Measurements from ENCODE around the gene ELFN2.
"Not testable (repeated sequence)": the region's sequence is repeated elsewhere in the genome, so short reads cannot be mapped to it uniquely, and the experiment has no call there.

The ELFN2 gene

DNA sequence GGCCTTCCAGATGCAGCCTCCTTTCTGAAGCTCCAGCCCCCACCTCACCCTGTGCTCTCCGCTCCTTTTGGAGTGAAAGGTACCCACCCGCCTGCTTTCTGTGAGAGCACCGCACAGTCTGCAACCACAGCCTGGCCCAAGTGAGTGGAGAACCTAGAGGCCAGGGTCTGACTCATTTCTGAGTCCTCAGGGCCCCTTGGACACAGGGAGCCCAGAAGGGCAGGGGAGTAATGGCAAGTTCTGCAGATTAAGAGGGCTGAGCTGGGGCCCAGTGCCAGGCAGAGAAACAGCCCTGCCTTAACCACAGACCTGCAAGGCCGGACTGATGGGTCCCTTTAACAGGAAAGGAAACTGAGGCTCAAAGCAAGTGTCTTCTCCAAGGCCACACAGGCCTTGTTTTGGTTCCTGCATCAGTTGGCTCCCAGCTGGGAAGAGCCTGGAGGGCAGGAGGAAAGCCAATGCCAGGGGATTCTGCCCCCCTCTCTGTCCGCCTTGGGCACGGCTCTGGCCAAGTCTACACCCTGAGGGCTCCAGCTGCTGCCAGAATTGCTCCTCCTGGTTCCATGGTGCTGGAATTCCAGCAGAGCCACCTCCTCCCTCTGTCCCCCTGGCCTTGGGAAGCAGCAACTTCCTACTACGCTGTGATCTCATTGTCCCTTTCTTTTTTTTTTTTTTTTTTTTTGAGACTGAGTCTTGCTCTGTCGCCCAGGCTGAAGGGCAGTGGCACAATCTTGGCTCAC is 89.9 kb downstream of the ELFN2 start:
- no peak for DNase-seq (ENCODE audit: low read depth in 2 of 3, low spot score in 2 of 3)

GRCh38 chr22:37336579-37336978 is 90.7 kb downstream of the ELFN2 start:
- no peak for DNase-seq (ENCODE audit: low read depth in 2 of 3, low spot score in 2 of 3)

DNA sequence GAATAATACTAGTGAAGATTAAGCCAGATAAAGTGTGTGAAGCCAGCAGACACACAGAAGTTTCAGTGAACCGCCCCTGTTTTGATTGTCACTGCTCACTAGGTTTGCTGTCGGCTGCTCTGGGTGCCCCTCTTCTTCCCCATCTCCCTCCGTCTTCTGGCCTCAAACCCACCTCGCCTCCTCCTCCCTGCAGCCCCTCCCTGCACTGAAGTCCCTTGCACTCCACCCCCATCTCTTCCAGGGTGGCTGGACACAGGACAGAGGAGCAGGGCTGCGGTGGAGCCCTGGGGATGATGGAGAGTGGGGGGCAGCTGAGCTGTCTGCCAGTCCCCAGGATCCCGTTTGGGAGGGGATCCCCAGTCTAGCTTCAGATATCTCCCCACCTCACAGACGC is 91.5 kb downstream of the ELFN2 start:
- no peak for DNase-seq (ENCODE audit: low read depth in 2 of 3, low spot score in 2 of 3)

GRCh38 chr22:37334859-37335805 is 92.1 kb downstream of the ELFN2 start:
- no peak for DNase-seq (ENCODE audit: low read depth in 2 of 3, low spot score in 2 of 3)

DNA sequence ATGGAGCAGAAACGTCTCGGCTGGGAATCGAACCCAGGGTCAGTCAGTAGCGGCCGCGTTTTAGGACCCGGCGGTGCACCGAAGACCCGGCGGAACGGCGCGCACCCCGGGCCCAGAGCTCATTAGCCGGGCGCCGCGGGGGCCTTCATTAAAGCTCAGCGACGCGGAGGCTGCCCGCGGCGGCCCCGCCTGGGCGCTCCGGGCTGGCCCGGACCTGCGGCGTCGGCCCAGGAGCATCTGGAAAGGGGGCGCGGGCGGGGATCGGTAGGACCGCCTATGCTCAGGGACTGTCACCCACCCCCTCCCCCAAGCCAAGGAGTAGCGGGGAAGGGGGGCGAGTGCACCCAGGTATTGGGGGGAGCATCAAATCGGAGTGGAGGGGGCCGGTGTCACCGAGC is 92.8 kb downstream of the ELFN2 start:
- no peak for DNase-seq (ENCODE audit: low read depth in 2 of 3, low spot score in 2 of 3)

GRCh38 chr22:37333724-37334460 is 93.4 kb downstream of the ELFN2 start:
- DNase-seq (ENCODE audit: low read depth in 2 of 3, low spot score in 2 of 3): no peak

- DNase-seq (ENCODE audit: low read depth in 2 of 3, low spot score in 2 of 3): no peak
Observed at GRCh38 chr22:37331856-37332536, 95.3 kb downstream of the ELFN2 start.

GRCh38 chr22:37331034-37331428 is 96.2 kb downstream of the ELFN2 start:
- no peak for DNase-seq (ENCODE audit: low read depth in 2 of 3, low spot score in 2 of 3)

- DNase-seq (ENCODE audit: low read depth in 2 of 3, low spot score in 2 of 3): no peak
Observed at GRCh38 chr22:37330200-37331033, 96.9 kb downstream of the ELFN2 start.

GRCh38 chr22:37329238-37330140 is 97.8 kb downstream of the ELFN2 start:
- no peak for DNase-seq (ENCODE audit: low read depth in 2 of 3, low spot score in 2 of 3)

DNA sequence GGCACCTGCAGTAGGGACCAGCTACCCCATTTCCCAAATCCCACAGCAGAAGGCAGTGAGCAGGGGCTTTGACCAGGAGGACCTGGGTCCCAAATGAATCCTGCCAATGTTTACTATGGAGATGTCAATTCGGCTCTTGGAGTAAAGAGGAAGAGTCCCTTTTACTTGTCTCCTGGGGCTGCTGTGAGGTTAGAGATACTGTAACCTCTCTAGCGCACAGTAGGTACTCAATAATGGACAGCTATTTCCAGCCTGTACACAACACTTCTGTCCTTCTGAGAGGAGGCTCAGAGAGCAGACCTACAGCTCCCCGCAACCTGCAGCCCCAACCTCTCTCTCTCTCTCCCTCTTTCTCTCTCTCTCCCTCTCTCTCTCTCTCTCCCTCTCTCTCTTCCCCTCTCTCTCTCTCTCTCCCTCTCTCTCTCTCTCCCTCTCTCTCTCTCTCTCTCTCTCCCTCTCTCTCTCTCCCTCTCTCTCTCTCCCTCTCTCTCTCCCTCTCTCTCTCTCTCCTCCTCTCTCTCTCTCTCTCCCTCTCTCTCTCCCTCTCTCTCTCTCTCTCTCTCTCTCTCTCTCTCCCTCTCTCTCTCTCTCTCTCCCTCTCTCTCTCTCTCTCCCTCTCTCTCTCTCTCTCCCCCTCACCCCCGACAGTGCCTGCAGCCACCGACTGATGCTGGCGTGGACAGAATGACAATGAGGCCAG is 98.6 kb downstream of the ELFN2 start:
- DNase-seq (ENCODE audit: low read depth in 2 of 3, low spot score in 2 of 3): not testable (repeated sequence)

- no peak for DNase-seq (ENCODE audit: low read depth in 2 of 3, low spot score in 2 of 3)
Observed at GRCh38 chr22:37328017-37328416, 99.3 kb downstream of the ELFN2 start.

DNA sequence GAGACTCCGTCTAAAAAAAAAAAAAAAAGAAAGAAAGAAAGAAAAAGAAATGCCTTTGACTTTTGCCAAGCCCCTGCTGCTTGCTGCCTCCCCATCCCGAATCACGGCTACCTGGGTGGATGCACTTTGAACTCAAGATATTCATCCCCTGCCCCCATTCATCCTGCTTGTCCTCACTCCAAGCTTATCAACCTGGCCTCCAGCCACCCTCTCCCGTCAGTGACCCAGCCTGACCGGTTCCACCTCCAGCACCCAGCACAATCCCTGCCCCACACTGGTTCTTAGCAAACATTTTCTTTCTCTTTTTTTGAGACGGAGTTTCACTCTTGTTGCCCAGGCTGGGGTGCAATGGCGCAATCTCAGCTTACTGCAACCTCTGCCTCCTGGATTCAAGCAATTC is 100.6 kb downstream of the ELFN2 start:
- DNase-seq (ENCODE audit: low read depth in 2 of 3, low spot score in 2 of 3): no peak

DNA sequence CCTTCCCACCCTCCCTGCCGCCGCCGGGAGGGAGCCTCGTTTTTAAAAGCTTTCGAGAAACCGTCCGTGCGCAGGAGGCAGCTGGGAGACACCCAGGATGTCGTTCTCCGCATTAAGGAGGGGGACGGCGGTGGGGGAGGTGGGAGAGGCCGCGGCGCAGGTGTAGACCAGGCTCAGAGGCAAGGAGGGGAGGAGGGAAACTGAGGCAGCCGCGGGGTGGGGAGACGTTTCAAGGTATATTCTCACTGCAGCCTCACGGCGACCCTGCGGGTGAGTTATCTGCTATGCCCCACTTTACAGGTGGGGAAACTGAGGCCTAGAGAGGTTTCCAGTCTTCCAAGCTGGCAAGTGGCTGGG is 102.3 kb downstream of the ELFN2 start:
- no peak for DNase-seq (ENCODE audit: low read depth in 2 of 3, low spot score in 2 of 3)

DNA sequence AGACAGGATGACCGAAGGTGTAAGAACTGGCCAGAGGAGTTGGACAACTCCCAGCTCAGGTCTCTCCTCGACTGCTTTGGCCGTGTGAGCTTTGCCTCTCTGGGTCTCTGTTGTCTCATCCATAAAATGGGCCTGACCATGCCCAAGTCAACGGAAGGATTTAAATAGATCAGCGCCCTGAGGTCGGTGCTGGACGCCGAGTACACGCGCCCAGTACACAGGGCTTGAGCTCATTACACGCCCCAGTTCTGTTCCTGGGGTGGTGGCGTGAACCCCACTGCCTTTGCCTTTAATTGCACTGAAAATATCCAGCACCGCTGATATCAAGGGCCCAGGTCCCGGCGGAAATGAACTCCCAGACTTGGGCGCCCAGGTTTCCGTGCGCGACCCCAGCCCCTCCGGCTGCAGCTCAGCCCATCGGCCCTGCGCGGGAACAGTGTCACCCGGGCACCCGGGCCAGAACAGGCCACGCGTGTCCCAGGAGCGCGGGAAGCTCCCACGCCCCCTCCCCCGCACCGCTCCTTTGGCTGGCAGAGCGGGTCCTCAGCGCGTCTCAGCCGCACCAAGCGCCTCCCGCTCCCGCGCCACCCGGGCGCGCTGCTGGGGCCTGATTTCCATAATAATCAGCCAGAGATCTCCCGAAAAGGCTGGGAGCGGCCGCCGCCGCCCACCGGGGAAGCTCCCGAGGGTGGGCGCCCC is 102.8 kb downstream of the ELFN2 start:
- no peak for DNase-seq (ENCODE audit: low read depth in 2 of 3, low spot score in 2 of 3)

DNA sequence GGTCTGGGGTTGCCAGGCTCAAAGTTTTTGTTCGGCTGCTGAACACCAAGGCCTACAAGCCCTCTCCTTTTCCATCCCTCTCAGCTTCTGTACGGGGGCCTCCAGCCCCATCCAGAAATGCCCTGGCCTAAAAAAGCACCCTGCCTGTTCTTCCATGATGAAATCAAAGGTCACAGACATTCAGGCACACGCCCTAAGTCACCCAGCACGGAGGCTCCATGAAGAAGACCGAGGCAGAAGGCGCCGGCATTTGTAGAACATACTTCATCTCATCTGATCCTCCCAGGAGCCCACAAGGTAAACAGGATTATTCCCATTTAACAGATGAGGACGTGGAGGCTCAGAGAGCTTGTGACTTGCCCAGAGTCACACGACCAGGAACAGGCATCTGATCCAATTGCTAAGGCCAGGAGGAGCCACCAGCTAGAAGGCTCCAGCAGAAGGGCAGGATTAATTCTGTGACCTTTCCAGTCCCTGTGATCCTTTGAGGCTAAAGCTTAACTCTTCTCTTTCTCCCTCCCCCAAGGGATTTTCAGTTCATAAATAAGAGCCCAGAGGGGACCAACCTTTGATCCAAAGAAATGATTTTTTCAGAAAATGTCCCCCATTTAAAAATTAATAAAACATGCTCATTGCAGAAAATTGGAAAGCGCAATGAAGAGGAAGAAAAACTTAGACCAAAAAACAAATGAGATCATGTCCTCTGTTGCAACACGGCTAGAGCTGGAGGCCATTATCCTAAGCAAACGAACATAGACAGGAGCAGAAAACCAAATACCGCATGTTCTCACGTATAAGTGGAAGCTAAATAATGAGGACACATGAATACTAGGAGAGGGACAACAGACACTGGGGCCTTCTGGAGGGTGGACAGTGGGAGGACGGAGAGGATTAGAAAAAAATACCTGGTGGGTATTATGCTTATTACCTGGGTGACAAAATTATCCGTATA is 106.3 kb downstream of the ELFN2 start:
- no peak for DNase-seq (ENCODE audit: low read depth in 2 of 3, low spot score in 2 of 3)

DNA sequence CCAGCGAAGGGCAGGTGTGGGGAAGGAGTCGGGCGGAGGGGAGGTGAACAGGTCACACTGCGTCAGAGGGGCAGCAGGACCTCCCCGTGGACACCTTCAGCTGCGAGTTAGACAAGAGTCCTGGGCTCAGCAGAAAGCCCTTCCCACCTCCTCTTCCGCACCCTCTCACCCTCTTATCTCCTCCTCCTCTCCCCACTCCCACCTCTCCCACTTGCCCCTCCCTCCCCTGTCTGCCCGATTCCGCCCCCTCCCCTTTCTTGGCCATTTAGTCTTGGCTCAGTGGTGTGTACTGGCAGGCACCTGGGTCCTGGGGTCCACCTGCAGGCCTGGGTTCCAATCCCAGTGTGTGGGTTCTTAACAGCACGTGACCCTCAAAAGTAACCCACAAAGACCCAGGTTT is 107.8 kb downstream of the ELFN2 start:
- DNase-seq (ENCODE audit: low read depth in 2 of 3, low spot score in 2 of 3): no peak
